K562 (cell line): ENCODE results near the gene PLD1. TPM values are rescaled to one million over a fixed set of nuclear protein-coding genes. Genes with fewer than 3 reads are reported as not detected.
A peak's percentile ranks its signal among the peaks of the same experiment; 100 is the strongest.

Experiments
- ATAC-seq: fragments of 200-7000 bp; cut with Tn5 transposase; 3 replicates; pipeline ENCODE4 v1.9.1; 2020; ENCODE audit warnings: moderate library complexity
- BruUV-seq: library from RNA; stranded (reverse); fragments of 400-500 nt; replicated peaks from 2 replicates; lab custom pipeline; 2021; lab: Mats Ljungman, UMichigan
- CTCF ChIA-PET: fragments of 300-600 bp; formaldehyde crosslinking; extraction: SDS; loops from one replicate; lab custom pipeline; 2021; ENCODE audit warnings: low intra/inter-chr PET ratio; lab: Yijun Ruan, JAX
- POLR2A ChIA-PET: fragments of 300-600, 350-650 bp; sonication (Branson Sonifier 250); formaldehyde crosslinking; extraction: SDS; loops from one replicate; lab custom pipeline; 2021; ENCODE audit warnings: antibody characterized with exemption, inconsistent platforms; lab: Yijun Ruan, JAX
- DNase-seq, 4 experiments: peaks; one replicate each; pipeline versions ENCODE4 v3.0.0 to v3.0.0-alpha.2; 2011 to 2018; ENCODE audit warnings: low spot score in 3 of 4, mixed read lengths in 3 of 4; ENCODE audit errors: extremely low read depth in 1 of 4
- FAIRE-seq: peaks from 2 replicates; lab custom pipeline; 2011; peaks lifted over from hg19 to GRCh38; lab: Jason Lieb, UNC
- H2AFZ ChIP-seq: 2 replicates; pipeline ENCODE4 v1.6.0; 2011; ENCODE audit warnings: low read depth, low read length, control low read depth, inconsistent platforms
- H3K27ac ChIP-seq: fragments of 200-600 bp; 3 replicates; pipeline ENCODE4 v1.8.0; 2011; ENCODE audit warnings: low read depth, mild to moderate bottlenecking, control low read depth, inconsistent platforms, low read length, moderate library complexity, mixed read lengths; ENCODE audit errors: extremely low read depth
- H3K27me3 ChIP-seq, 2 experiments: fragments of 300-600 bp in 1 of 2; 2 replicates in 1 of 2; 3 replicates in 1 of 2; pipeline versions ENCODE4 v1.6.0 to v1.8.0; 2011; ENCODE audit warnings: inconsistent platforms in 2 of 2, low read length in 2 of 2, mild to moderate bottlenecking in 1 of 2, mixed read lengths in 1 of 2, moderate library complexity in 1 of 2; ENCODE audit not compliant: control insufficient read depth in 2 of 2, insufficient read depth in 2 of 2
- H3K36me3 ChIP-seq: fragments of 300-600 bp; 3 replicates; pipeline ENCODE4 v1.8.0; 2011; ENCODE audit warnings: mild to moderate bottlenecking, low read length, inconsistent platforms; ENCODE audit not compliant: control insufficient read depth, insufficient read depth
- H3K4me1 ChIP-seq, 2 experiments: fragments of 200-600 bp in 1 of 2; replicated peaks in 1 of 2; 2 replicates in 1 of 2; 3 replicates in 1 of 2; pipeline versions ENCODE4 v1.5.1 to v1.8.0; 2011; ENCODE audit warnings: inconsistent platforms in 2 of 2, low read length in 2 of 2, mild to moderate bottlenecking in 1 of 2, mixed read lengths in 1 of 2, moderate library complexity in 1 of 2; ENCODE audit not compliant: control insufficient read depth in 2 of 2, insufficient read depth in 2 of 2
- H3K4me2 ChIP-seq: 2 replicates; pipeline ENCODE4 v1.6.1; 2011; ENCODE audit warnings: low read length, control low read depth, inconsistent platforms, mixed read lengths; ENCODE audit not compliant: insufficient read depth
- H3K4me3 ChIP-seq: fragments of 200-600 bp; sonication (generic), shearing (Covaris generic); 2 replicates; pipeline ENCODE4 v1.5.1; 2016; ENCODE audit warnings: control low read depth, inconsistent platforms
- H3K79me2 ChIP-seq: fragments of 200-600 bp; 3 replicates; pipeline ENCODE4 v1.8.0; 2011; ENCODE audit warnings: low read length, inconsistent platforms; ENCODE audit not compliant: control insufficient read depth, insufficient read depth
- H3K9ac ChIP-seq, 2 experiments: 2 replicates each; pipeline versions ENCODE4 v1.6.0 to v1.6.1; 2011; ENCODE audit warnings: low read depth in 2 of 2, low read length in 2 of 2, control low read depth in 1 of 2, inconsistent platforms in 1 of 2, mild to moderate bottlenecking in 1 of 2, mixed read lengths in 1 of 2; ENCODE audit not compliant: insufficient read depth in 1 of 2
- H3K9me1 ChIP-seq: one replicate; pipeline ENCODE4 v1.6.0; 2011; ENCODE audit warnings: inconsistent platforms, mild to moderate bottlenecking, low read length, moderate library complexity; ENCODE audit not compliant: control insufficient read depth, insufficient read depth
- H3K9me3 ChIP-seq: replicated peaks from 2 replicates; pipeline ENCODE4 v1.5.1; 2011; ENCODE audit warnings: low read depth, low read length, inconsistent platforms; ENCODE audit not compliant: control insufficient read depth, insufficient read depth
- H4K20me1 ChIP-seq: replicated peaks from 2 replicates; pipeline ENCODE4 v1.6.1; 2011; ENCODE audit warnings: low read length, inconsistent platforms, mixed read lengths; ENCODE audit not compliant: control insufficient read depth, insufficient read depth
- ATF4 ChIP-seq: fragments of 450-650 bp; formaldehyde crosslinking; IDR thresholded peaks from 2 replicates; pipeline ENCODE4 v1.4.0; 2022; ENCODE audit warnings: mild to moderate bottlenecking, moderate library complexity
- DMBX1 ChIP-seq: fragments of 250-450 bp; sonication (Bioruptor Pico); IDR thresholded peaks from 2 replicates; pipeline ENCODE4 v1.8.0; 2022; ENCODE audit warnings: inconsistent platforms, mild to moderate bottlenecking, moderate library complexity, borderline replicate concordance
- JUND ChIP-seq, 2 experiments: IDR thresholded peaks; 2 replicates in 1 of 2; 3 replicates in 1 of 2; pipeline ENCODE4 v1.6.1; 2011; ENCODE audit warnings: borderline replicate concordance in 2 of 2, low read depth in 2 of 2, low read length in 2 of 2, improper control_type of control experiment in 1 of 2, missing biosample characterization in 1 of 2, missing genetic modification characterization in 1 of 2, missing genetic modification reagents in 1 of 2
- NFATC3 ChIP-seq: fragments of 450-650 bp; IDR thresholded peaks from 2 replicates; pipeline ENCODE4 v1.6.1; 2017; ENCODE audit warnings: mild to moderate bottlenecking
- NFRKB ChIP-seq: fragments of 450-650 bp; IDR thresholded peaks from 2 replicates; pipeline ENCODE4 v1.6.1; 2016; ENCODE audit warnings: low read depth
- NRF1 ChIP-seq, 2 experiments: fragments of 450-650 bp; IDR thresholded peaks in 1 of 2; conservative IDR thresholded peaks in 1 of 2; 2 replicates each; pipeline ENCODE4 v1.6.1; 2014; ENCODE audit warnings: mild to moderate bottlenecking in 2 of 2
- PREB ChIP-seq: sonication (generic); formaldehyde crosslinking; IDR thresholded peaks from 2 replicates; pipeline ENCODE4 v1.8.1; 2023; ENCODE audit warnings: mild to moderate bottlenecking, missing genetic modification reagents
- ZNF277 ChIP-seq: fragments of 250-450 bp; sonication (Bioruptor Pico); IDR thresholded peaks from 2 replicates; pipeline ENCODE4 v1.8.0; 2022; ENCODE audit warnings: inconsistent platforms, mild to moderate bottlenecking, moderate library complexity, borderline replicate concordance
- WGBS: fragments of 100-300 bp; shearing (Covaris generic); methylation state at CpG from one replicate; pipeline ENCODE4 v1.1.6; 2016; ENCODE audit warnings: low coverage, mixed read lengths; ENCODE audit not compliant: insufficient coverage; ENCODE audit errors: missing lambda C conversion rate; 5-methylcytosine and 5-hydroxymethylcytosine counted together
- in situ Hi-C: fragments of 300-500 bp; cut with MboI; formaldehyde crosslinking; loops from 4 replicates; pipeline ENCODE4 v1.15.0; 2018; ENCODE audit warnings: inconsistent platforms, mixed read lengths
- intact Hi-C: fragments of 100-400 bp; cut with micrococcal nuclease; formaldehyde crosslinking; loops from 2 replicates; pipeline ENCODE4 v1.14.2; 2022
- polyA plus RNA-seq, 8 experiments: library from polyadenylated mRNA; depleted of rRNA in 4 of 8; stranded (reverse) in 5 of 8; unstranded in 3 of 8; fragments of >200 nt; fragmentation: Nextera tagmentation in 2 of 8; fragmentation: Illumina TruSeq in 1 of 8; extraction: Ambion mirVana in 2 of 8; extraction: Trizol in 1 of 8; gene quantifications; 2 replicates each; pipeline versions ENCODE4 v1.2.1 to v1.2.3, GENCODE V29; 2011 to 2014; ENCODE audit warnings: inconsistent platforms in 1 of 8, missing spikeins in 1 of 8
- total RNA-seq, 7 experiments: library from RNA; depleted of rRNA in 6 of 7; stranded (reverse); fragments of >200 nt in 6 of 7; fragmentation: Illumina TruSeq in 2 of 7; extraction: Trizol in 2 of 7; gene quantifications; 2 replicates each; pipeline versions ENCODE4 v1.2.1 to v1.2.3, GENCODE V29; 2011 to 2021; ENCODE audit warnings: low replicate concordance in 1 of 7

PLD1 gene
- total and polyA plus RNA-seq, 9 of the 15 experiments (the other 6 are each of a cell fraction or from before 2014, with no cell fraction given) = 8.4 to 26.1 (median 18.6) TPM

GRCh38 chr3:171807129-171807675, 3.1 kb downstream of the PLD1 start:
- H3K4me3 ChIP-seq = peak overlapping the region; percentile 13
- H3K4me2 ChIP-seq = peak overlapping the region; percentile 77
- in situ Hi-C loops (no loop called here), intact Hi-C loops (no loop called here)
- peaks cover 83% of the 10 kb centered on the region for H3K79me2 ChIP-seq
- no peaks in the 10 kb centered on the region for H3K36me3 ChIP-seq
- POLR2A ChIA-PET = interaction anchor here (0.7 to 1.5 kb wide), 4 partner anchors 10 to 232 kb away, joined by 3 to 11 read pairs (median 4); partner anchors contain the start of gene FNDC3B
- CTCF ChIA-PET = no interaction called here
- TSS peak; percentile 26 for BruUV-seq
- H3K9me3 ChIP-seq = no peaks in the 10 kb centered on the region
- peak in 1 of 2 experiments; percentile 17; a peak in 1 of 4 replicates for TF ChIP-seq NRF1 (conservative IDR thresholded peaks at IDR 0.05 in 1 of 2, IDR thresholded peaks at IDR 0.05 in 1 of 2)
- peak; percentile 10; the same call in 1 of the 2 replicates for TF ChIP-seq DMBX1 (CRISPR knock-in tag)
- no peak for TF ChIP-seq ZNF277 (CRISPR knock-in tag)
- TF ChIP-seq ATF4 (CRISPR knock-in tag) = 0 out of 2 replicates have a peak, but pooled peaks have one; percentile 17
- TF ChIP-seq NFRKB = peak; percentile 19; the same call in 1 of the 2 replicates
- TF ChIP-seq PREB (CRISPR knock-in tag) = no peak
- TF ChIP-seq JUND (IDR thresholded peaks at IDR 0.05; ENCODE audit: borderline replicate concordance, low read depth, low read length) = no peak
- TF ChIP-seq JUND (tag; IDR thresholded peaks at IDR 0.05; ENCODE audit: borderline replicate concordance, low read depth, low read length) = 0 out of 3 replicates have a peak, but pooled peaks have one; percentile 1
- no peak for TF ChIP-seq NFATC3
- H2AFZ ChIP-seq = peak overlapping the region; percentile 41
- peak overlapping the region in 1 of 2 experiments; percentile 57; a peak in 2 of 4 replicates for H3K9ac ChIP-seq
- peaks cover 36 to 69% of the 10 kb centered on the region in 2 experiments for H3K4me1 ChIP-seq
- FAIRE-seq (no peak), ATAC-seq (0 out of 3 replicates have a peak, but pooled peaks have one; percentile 0), DNase-seq (no peak)
- WGBS = 35% methylated on average over 7 of the region's 7 CpGs
- no peaks in the 10 kb centered on the region for H3K9me1 ChIP-seq
- no peaks in the 10 kb centered on the region for H4K20me1 ChIP-seq
- H3K27ac ChIP-seq = peak overlapping the region; percentile 84
- no peaks in the 10 kb centered on the region for H3K27me3 ChIP-seq
